ENCODE results near the gene RTP4.

DNA sequence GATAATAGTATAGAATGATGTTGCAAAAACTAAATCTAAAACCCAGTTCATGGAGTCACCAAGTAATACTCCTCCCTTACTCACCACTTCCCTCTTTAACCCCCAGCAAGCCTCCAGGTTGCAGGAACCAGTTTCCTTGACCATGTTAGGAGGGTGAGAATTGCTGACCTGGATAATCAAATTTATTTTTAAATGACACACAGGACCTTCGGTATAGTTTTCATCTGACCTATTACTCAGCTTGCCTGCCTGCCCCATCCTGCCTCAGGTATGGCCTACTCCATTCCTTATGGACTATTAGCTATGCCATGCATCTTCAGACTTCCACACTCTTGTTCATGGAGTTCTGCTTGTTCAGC lies 883 bp downstream of the RTP4 start:
- TF ChIP-seq ZBTB7A (IDR thresholded peaks at IDR 0.05; ENCODE audit: low read depth), result no peak
- TF ChIP-seq EGR1 (IDR thresholded peaks at IDR 0.05), result no peak
- TF ChIP-seq YY1 (IDR thresholded peaks at IDR 0.05; ENCODE audit: low read depth), result no peak
- TF ChIP-seq, protein P1, sequence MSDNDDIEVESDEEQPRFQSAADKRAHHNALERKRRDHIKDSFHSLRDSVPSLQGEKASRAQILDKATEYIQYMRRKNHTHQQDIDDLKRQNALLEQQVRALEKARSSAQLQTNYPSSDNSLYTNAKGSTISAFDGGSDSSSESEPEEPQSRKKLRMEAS (IDR thresholded peaks at IDR 0.05), result no peak
- TF ChIP-seq FOXM1 (IDR thresholded peaks at IDR 0.05; ENCODE audit: borderline replicate concordance, low read depth), result no peak
- no peak for TF ChIP-seq RAD21 (IDR thresholded peaks at IDR 0.05; ENCODE audit: low read depth)
- TF ChIP-seq NFIC (IDR thresholded peaks at IDR 0.05), result no peak
- no peak for TF ChIP-seq TEAD4 (IDR thresholded peaks at IDR 0.05)
- no peak for TF ChIP-seq TAF1 (IDR thresholded peaks at IDR 0.05; ENCODE audit: low read depth)

All from Ishikawa (cell line).